GM12878 (cell line): ENCODE measurements around the gene SACM1L.

Experiments
- ASH2L ChIP-seq: fragments of 300-600, 200-600 bp; sonication (generic); IDR thresholded peaks from 2 replicates; pipeline ENCODE4 v1.6.1; 2017; ENCODE audit warnings: low read depth, mild to moderate bottlenecking, borderline replicate concordance
- CBX3 ChIP-seq: fragments of 200-600 bp; sonication (generic); IDR thresholded peaks from 2 replicates; pipeline ENCODE4 v1.6.1; 2016; ENCODE audit warnings: low read depth, borderline replicate concordance
- CHD2 ChIP-seq: IDR thresholded peaks from 2 replicates; pipeline ENCODE4 v1.6.1; 2011; ENCODE audit warnings: low read depth, low read length, improper control_type of control experiment, borderline replicate concordance
- CTCF ChIP-seq, 3 experiments: IDR thresholded peaks in 2 of 3; conservative IDR thresholded peaks in 1 of 3; 2 replicates each; pipeline ENCODE4 v1.5.1; 2011; ENCODE audit warnings: low read depth in 3 of 3, low read length in 3 of 3, mild to moderate bottlenecking in 3 of 3, control low read depth in 2 of 3, moderate library complexity in 2 of 3, inconsistent platforms in 1 of 3, mixed read lengths in 1 of 3; ENCODE audit not compliant: control insufficient read depth in 2 of 3, insufficient read depth in 1 of 3; ENCODE audit errors: extremely low read depth in 1 of 3
- FOXM1 ChIP-seq: IDR thresholded peaks from 2 replicates; pipeline ENCODE4 v1.6.1; 2012; ENCODE audit warnings: low read depth, mild to moderate bottlenecking, inconsistent platforms, low read length, moderate library complexity
- ZNF592 ChIP-seq: fragments of 450-650 bp; IDR thresholded peaks from 2 replicates; pipeline ENCODE4 v1.6.1; 2017; ENCODE audit warnings: mild to moderate bottlenecking, moderate library complexity

- TF ChIP-seq ASH2L (no peak), CTCF (IDR thresholded peaks at IDR 0.05 in 2 of 3, conservative IDR thresholded peaks at IDR 0.05 in 1 of 3; ENCODE audit: control insufficient read depth in 2 of 3, extremely low read depth in 1 of 3, insufficient read depth in 1 of 3, low read depth in 3 of 3, low read length in 3 of 3) (no peak), CBX3 (no peak), FOXM1 (no peak), CHD2 (no peak), ZNF592 (no peak)
Measured at GRCh38 chr3:45759851-45760250, 70.7 kb downstream of the SACM1L start.
